Stimulated activated CD8-positive, alpha-beta memory T cell treated with anti-CD3 and anti-CD28 coated beads, Interleukin-15, amount 100 ng/mL, for 4 hours (primary cell): ENCODE data around the gene CGB5.
"Not testable (repeated sequence)": the region's sequence is repeated elsewhere in the genome, so short reads cannot be mapped to it uniquely, and the experiment has no call there.

Experiments used
- DNase-seq, 2 donors: peaks; one replicate each; pipeline ENCODE4 v3.0.0-alpha.2; 2020; ENCODE audit warnings: low read depth in 2 of 2

Gene CGB5

GRCh38 chr19:49043548-49043947 lies at the start of gene CGB5:
Gene CGB5, plus strand, starts transcription at chr19:49043848. Its CDS starts 362 bp downstream, at chr19:49044210.
- DNase-seq: not testable (repeated sequence)

- no peak for DNase-seq
These were observed 49.6 kb upstream of the CGB5 start for GRCh38 chr19:48994035-48994386.

GRCh38 chr19:48997972-48998371 lies 45.7 kb upstream of the CGB5 start:
- DNase-seq: no peak

- peak; percentile 23 to 31 for DNase-seq
These were observed 43.9 kb upstream of the CGB5 start for GRCh38 chr19:48999481-49000325.

GRCh38 chr19:49004133-49004532 lies 39.5 kb upstream of the CGB5 start:
- DNase-seq: no peak

GRCh38 chr19:49004964-49005614 lies 38.6 kb upstream of the CGB5 start:
- DNase-seq: no peak

- no peak for DNase-seq
These were observed 36.7 kb upstream of the CGB5 start for GRCh38 chr19:49006905-49007304.

- DNase-seq: no peak
These were observed 33.8 kb upstream of the CGB5 start for GRCh38 chr19:49009828-49010227.

- DNase-seq: no peak
These were observed 33.2 kb upstream of the CGB5 start for GRCh38 chr19:49010453-49010852.

GRCh38 chr19:49011194-49011593 lies 32.5 kb upstream of the CGB5 start:
- no peak for DNase-seq

- no peak for DNase-seq
These were observed 29.4 kb upstream of the CGB5 start for GRCh38 chr19:49014123-49014869.

- no peak for DNase-seq
These were observed 28.8 kb upstream of the CGB5 start for GRCh38 chr19:49014870-49015255.

GRCh38 chr19:49016067-49016839 lies 27.4 kb upstream of the CGB5 start:
- no peak for DNase-seq

GRCh38 chr19:49017041-49017665 lies 26.5 kb upstream of the CGB5 start, which contains the start of gene LHB:
Gene LHB, minus strand, starts transcription at chr19:49017091. Its CDS starts 10 bp downstream, at chr19:49017081.
- DNase-seq: no peak

- DNase-seq: peak in 1 of 2 donors; percentile 26
These were observed 25.8 kb upstream of the CGB5 start for GRCh38 chr19:49017666-49018351.

- not testable (repeated sequence) for DNase-seq
These were observed 25.0 kb upstream of the CGB5 start for GRCh38 chr19:49018388-49019241.

GRCh38 chr19:49019242-49019932 lies 24.3 kb upstream of the CGB5 start:
- peak; percentile 30 to 33 for DNase-seq

GRCh38 chr19:49020342-49020741 lies 23.3 kb upstream of the CGB5 start:
- DNase-seq: no peak
